Osteocyte (in vitro differentiated cells): Measurements from ENCODE around the gene LRBA. TPM values are rescaled to one million over a fixed set of nuclear protein-coding genes. Genes with fewer than 3 reads are reported as not detected.

ENCODE experiments used
- DNase-seq: peaks from one replicate; pipeline ENCODE4 v3.0.0; 2021; ENCODE audit warnings: mixed read lengths; ENCODE audit not compliant: unreplicated experiment; ENCODE audit errors: extremely low spot score
- H3K27ac Mint-ChIP-seq: one replicate; pipeline ENCODE4 v1.8.0; 2021; ENCODE audit warnings: mild to moderate bottlenecking, mixed read lengths; ENCODE audit not compliant: unreplicated experiment
- H3K27me3 Mint-ChIP-seq: one replicate; pipeline ENCODE4 v1.8.0; 2021; ENCODE audit warnings: mixed read lengths; ENCODE audit not compliant: unreplicated experiment
- H3K36me3 Mint-ChIP-seq: one replicate; pipeline ENCODE4 v1.8.0; 2021; ENCODE audit warnings: mixed read lengths; ENCODE audit not compliant: unreplicated experiment
- H3K4me1 Mint-ChIP-seq: one replicate; pipeline ENCODE4 v1.8.0; 2021; ENCODE audit warnings: mixed read lengths; ENCODE audit not compliant: unreplicated experiment
- H3K4me3 Mint-ChIP-seq: one replicate; pipeline ENCODE4 v1.8.0; 2021; ENCODE audit warnings: mild to moderate bottlenecking, moderate library complexity, mixed read lengths; ENCODE audit not compliant: unreplicated experiment
- H3K9me3 Mint-ChIP-seq: one replicate; pipeline ENCODE4 v1.8.0; 2021; ENCODE audit warnings: mixed read lengths; ENCODE audit not compliant: unreplicated experiment
- total RNA-seq: library from RNA; stranded (reverse); gene quantifications from 2 replicates; pipeline ENCODE4 v1.2.1, GENCODE V29; 2021
- TF ChIP-seq, protein P1 (sequence below): fragments of 200-600 bp; sonication (generic); IDR thresholded peaks from 2 replicates; pipeline ENCODE4 v1.5.0; 2021; ENCODE audit warnings: antibody characterized with exemption, mild to moderate bottlenecking, moderate library complexity

LRBA gene
- total RNA-seq, 1 donor from 2014 or later: 40.8 TPM

DNA sequence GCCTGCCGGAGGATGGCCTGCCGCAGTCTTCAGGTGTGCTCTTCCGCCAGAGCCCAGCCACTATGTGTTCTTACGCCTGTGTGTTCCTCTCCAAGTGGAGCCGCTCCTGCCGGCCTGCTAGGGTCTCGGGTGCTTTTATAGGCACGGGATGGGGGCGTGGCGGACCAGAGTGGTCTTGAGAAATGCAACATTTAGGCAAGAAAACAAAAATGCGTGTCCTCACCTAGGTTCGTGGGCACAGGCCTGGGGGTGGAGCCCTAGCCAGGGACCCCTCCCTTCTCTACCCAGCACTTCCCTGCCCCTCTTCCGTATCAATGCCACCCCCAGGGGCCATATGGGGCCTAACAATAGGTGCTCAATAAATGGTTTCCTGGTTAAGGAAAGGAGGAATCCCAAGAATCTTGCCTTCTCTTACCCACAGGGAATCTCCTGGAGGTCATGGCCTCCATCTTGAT is 34.4 kb upstream of the LRBA start:
- H3K9me3 Mint-ChIP-seq: no peaks in the 10 kb centered on the region
- DNase-seq: no peak
- no peak overlapping the region for H3K4me3 Mint-ChIP-seq
- TF ChIP-seq, protein P1, sequence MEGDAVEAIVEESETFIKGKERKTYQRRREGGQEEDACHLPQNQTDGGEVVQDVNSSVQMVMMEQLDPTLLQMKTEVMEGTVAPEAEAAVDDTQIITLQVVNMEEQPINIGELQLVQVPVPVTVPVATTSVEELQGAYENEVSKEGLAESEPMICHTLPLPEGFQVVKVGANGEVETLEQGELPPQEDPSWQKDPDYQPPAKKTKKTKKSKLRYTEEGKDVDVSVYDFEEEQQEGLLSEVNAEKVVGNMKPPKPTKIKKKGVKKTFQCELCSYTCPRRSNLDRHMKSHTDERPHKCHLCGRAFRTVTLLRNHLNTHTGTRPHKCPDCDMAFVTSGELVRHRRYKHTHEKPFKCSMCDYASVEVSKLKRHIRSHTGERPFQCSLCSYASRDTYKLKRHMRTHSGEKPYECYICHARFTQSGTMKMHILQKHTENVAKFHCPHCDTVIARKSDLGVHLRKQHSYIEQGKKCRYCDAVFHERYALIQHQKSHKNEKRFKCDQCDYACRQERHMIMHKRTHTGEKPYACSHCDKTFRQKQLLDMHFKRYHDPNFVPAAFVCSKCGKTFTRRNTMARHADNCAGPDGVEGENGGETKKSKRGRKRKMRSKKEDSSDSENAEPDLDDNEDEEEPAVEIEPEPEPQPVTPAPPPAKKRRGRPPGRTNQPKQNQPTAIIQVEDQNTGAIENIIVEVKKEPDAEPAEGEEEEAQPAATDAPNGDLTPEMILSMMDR: no peak
- no peaks in the 10 kb centered on the region for H3K4me1 Mint-ChIP-seq
- no peaks in the 10 kb centered on the region for H3K36me3 Mint-ChIP-seq
- H3K27ac Mint-ChIP-seq: no peak overlapping the region
- no peaks in the 10 kb centered on the region for H3K27me3 Mint-ChIP-seq

DNA sequence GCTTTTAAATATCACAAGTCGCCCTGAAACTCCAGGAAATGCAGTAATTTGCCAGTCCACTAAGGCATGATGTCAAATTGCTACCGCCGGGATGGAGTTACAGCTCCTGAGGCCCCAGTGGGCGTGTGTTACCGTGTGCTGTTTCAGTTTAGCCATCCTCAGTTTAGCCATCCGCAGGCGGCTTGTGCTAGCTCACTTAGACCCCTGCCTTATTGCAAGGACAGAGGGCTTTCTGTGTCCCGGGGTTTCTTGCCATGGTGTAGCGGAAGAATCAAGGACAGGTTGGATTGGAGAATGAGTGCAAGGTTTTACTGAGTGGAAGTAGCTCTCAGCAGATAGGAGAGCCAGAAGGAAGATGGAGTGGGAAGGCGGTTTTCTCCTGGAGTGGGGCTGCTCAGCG is 33.8 kb upstream of the LRBA start:
- Mint-ChIP-seq H3K9me3 (no peaks in the 10 kb centered on the region), H3K4me1 (no peaks in the 10 kb centered on the region), H3K27me3 (no peaks in the 10 kb centered on the region), H3K36me3 (no peaks in the 10 kb centered on the region), H3K27ac (no peak overlapping the region), H3K4me3 (no peak overlapping the region)
- TF ChIP-seq, protein P1: no peak
- DNase-seq: no peak

DNA sequence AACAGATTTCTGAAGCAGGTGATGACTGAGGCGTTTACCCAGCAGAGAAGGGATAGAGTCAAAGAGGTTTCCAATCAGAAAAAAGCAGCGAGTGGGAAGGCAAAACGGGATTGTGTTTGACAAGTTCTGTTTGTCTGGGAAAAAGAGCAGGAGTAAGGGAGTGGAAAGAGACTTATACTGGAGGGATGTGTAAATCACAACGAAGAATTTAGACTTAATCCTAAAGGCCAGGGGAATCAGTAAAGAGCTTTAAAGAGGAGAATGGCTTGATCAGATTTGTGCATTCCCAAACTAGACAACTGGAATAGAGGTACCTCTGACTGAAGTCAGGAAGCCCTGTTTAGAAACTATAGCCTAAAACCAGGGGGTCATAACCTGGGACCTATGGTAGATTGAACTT is 31.5 kb upstream of the LRBA start:
- Mint-ChIP-seq H3K4me1 (no peaks in the 10 kb centered on the region), H3K27me3 (no peaks in the 10 kb centered on the region)
- TF ChIP-seq, protein P1: no peak

DNA sequence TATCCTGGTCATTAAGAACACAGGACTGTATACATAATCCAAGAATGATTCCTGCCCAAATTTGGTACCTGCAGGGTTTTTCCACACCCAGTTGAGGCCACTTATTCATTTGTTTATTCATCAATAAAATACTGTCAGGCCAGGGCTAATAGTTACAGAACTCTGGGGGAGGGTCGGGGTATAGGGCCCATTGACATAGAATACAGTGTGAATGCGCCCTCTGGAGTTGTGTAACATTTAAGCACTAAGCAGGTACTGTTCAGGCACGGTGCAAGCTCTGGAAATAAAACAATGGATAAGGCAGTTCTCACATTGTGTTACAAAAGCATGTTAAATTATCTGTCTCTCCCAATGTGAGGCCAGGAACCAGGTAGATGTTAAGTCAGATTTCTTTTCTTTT is 30.8 kb upstream of the LRBA start:
- H3K9me3 Mint-ChIP-seq: no peaks in the 10 kb centered on the region
- TF ChIP-seq, protein P1: no peak
- H3K4me1 Mint-ChIP-seq: no peaks in the 10 kb centered on the region
- H3K4me3 Mint-ChIP-seq: no peak overlapping the region
- H3K27ac Mint-ChIP-seq: no peak overlapping the region
- H3K36me3 Mint-ChIP-seq: no peaks in the 10 kb centered on the region
- no peak for DNase-seq
- no peaks in the 10 kb centered on the region for H3K27me3 Mint-ChIP-seq

More for the DNA sequence above, 31.5 kb upstream of the LRBA start:
- H3K4me3 Mint-ChIP-seq: no peak overlapping the region
- no peak for DNase-seq
- no peaks in the 10 kb centered on the region for H3K9me3 Mint-ChIP-seq
- no peaks in the 10 kb centered on the region for H3K36me3 Mint-ChIP-seq
- no peak overlapping the region for H3K27ac Mint-ChIP-seq

DNA sequence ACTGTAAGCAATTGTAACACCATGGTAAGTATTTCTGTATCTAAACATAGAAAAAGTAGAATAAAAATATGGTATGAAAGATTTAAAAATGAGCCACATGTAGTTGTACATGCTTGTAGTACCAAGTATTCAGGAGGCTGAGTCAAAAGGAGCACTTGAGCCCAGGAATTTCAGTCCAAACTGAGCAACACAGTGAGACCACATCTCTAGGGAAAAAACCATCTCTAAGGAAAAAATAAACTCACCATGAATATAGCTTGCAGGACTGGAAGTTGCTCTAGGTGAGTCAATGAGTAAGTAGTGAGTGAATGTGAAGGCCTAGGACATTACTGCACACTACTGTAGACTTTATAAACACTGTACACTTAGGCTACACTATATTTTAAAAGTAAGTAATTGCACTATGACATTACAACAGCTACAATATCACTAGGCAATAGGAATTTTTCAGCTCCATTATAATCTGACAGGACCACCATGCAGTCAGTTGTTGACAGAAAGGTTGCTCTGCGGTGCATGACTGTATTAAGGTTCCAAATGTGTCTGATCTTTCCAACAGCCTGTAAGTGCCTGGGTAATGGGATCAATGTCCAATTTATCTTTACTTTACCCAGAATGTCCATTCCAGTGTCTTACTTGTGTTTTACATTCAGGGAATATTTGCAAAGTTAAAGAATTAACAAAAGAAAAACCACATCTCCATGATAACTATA is 28.9 kb upstream of the LRBA start:
- H3K9me3 Mint-ChIP-seq: no peaks in the 10 kb centered on the region

More for the DNA sequence above, 28.9 kb upstream of the LRBA start:
- Mint-ChIP-seq H3K27me3 (no peaks in the 10 kb centered on the region), H3K4me1 (no peaks in the 10 kb centered on the region), H3K4me3 (no peak overlapping the region), H3K36me3 (no peaks in the 10 kb centered on the region), H3K27ac (no peak overlapping the region)
- DNase-seq: no peak
- TF ChIP-seq, protein P1: no peak
